PC-9 (cell line): ENCODE results near the gene HNRNPA0. TPM values are rescaled to one million over a fixed set of nuclear protein-coding genes. Genes with fewer than 3 reads are reported as not detected.

Experiments
- BruUV-seq: library from RNA; stranded (reverse); fragments of 400-500 nt; replicated peaks from 2 replicates; lab custom pipeline; 2021; lab: Mats Ljungman, UMichigan
- CTCF ChIA-PET: fragments of 300-600 bp; sonication (Branson Sonifier 250); formaldehyde crosslinking; loops from one replicate; lab custom pipeline; 2022; ENCODE audit warnings: antibody characterized with exemption; lab: Charles Lee
- POLR2A ChIA-PET: fragments of 300-600 bp; sonication (Branson Sonifier 250); formaldehyde crosslinking; loops from one replicate; lab custom pipeline; 2022; ENCODE audit warnings: antibody characterized with exemption; ENCODE audit not compliant: unreplicated experiment; lab: Charles Lee
- DNase-seq, 2 experiments: peaks; one replicate each; pipeline versions ENCODE4 v3.0.0 to v3.0.0-alpha.2; 2015 to 2022; ENCODE audit warnings: mixed read lengths in 1 of 2
- H2AFZ ChIP-seq: fragments of 200-600 bp; sonication (generic); 2 replicates; pipeline ENCODE4 v1.8.1; 2017; ENCODE audit warnings: antibody characterized with exemption
- H3F3A ChIP-seq: fragments of 200-600 bp; sonication (generic); 2 replicates; pipeline ENCODE4 v1.8.1; 2017; ENCODE audit warnings: antibody characterized with exemption, mild to moderate bottlenecking, low read depth; ENCODE audit not compliant: insufficient read depth
- H3K27ac ChIP-seq: fragments of 200-600 bp; sonication (generic); 2 replicates; pipeline ENCODE4 v1.6.1; 2016; ENCODE audit warnings: mixed run types
- H3K27me3 ChIP-seq: fragments of 200-600 bp; sonication (generic); 2 replicates; pipeline ENCODE4 v1.6.1; 2016; ENCODE audit warnings: low read depth, mixed run types; ENCODE audit not compliant: insufficient read depth
- H3K36me3 ChIP-seq: fragments of 200-600 bp; sonication (generic); 2 replicates; pipeline ENCODE4 v1.6.1; 2016; ENCODE audit warnings: low read depth, mixed run types
- H3K4me1 ChIP-seq: fragments of 200-600 bp; sonication (generic); replicated peaks from 2 replicates; pipeline ENCODE4 v1.6.1; 2016; ENCODE audit warnings: mixed run types; ENCODE audit not compliant: insufficient read depth
- H3K4me2 ChIP-seq: fragments of 200-600 bp; sonication (generic); 2 replicates; pipeline ENCODE4 v1.6.1; 2017; ENCODE audit warnings: mixed run types
- H3K4me3 ChIP-seq: fragments of 200-600 bp; sonication (generic); 2 replicates; pipeline ENCODE4 v1.6.1; 2016; ENCODE audit warnings: mixed run types
- H3K79me2 ChIP-seq: fragments of 200-600 bp; sonication (generic); 2 replicates; pipeline ENCODE4 v1.6.1; 2017; ENCODE audit warnings: low read depth, mixed run types
- H3K9me2 ChIP-seq: fragments of 200-600 bp; sonication (generic); 2 replicates; pipeline ENCODE4 v1.8.1; 2017; ENCODE audit warnings: mild to moderate bottlenecking; ENCODE audit not compliant: insufficient read depth
- H3K9me3 ChIP-seq: fragments of 200-600 bp; sonication (generic); 2 replicates; pipeline ENCODE4 v1.8.1; 2016; ENCODE audit warnings: low read depth; ENCODE audit not compliant: insufficient read depth
- H4K20me1 ChIP-seq: fragments of 200-600 bp; sonication (generic); 2 replicates; pipeline ENCODE4 v1.8.1; 2017; ENCODE audit not compliant: insufficient read depth
- EZH2 ChIP-seq: fragments of 200-600 bp; sonication (generic); IDR thresholded peaks from 2 replicates; pipeline ENCODE4 v1.8.0; 2017; ENCODE audit warnings: antibody characterized with exemption, low read depth
- intact Hi-C: fragments of 100-400 bp; cut with micrococcal nuclease; formaldehyde crosslinking; loops from one replicate; pipeline ENCODE4 v1.10.0; 2022; ENCODE audit not compliant: unreplicated experiment
- total RNA-seq: library from RNA; stranded (reverse); gene quantifications from 2 replicates; pipeline ENCODE4 v1.2.3, GENCODE V29; 2021
- TF ChIP-seq, protein P1 (sequence below): fragments of 200-600 bp; sonication (generic); conservative IDR thresholded peaks from 2 replicates; pipeline ENCODE4 v1.6.1; 2017; ENCODE audit warnings: mixed run types, antibody characterized with exemption, mild to moderate bottlenecking, moderate library complexity

Gene HNRNPA0
- total RNA-seq, 1 experiment from 2014 or later: 27.8 TPM

DNA sequence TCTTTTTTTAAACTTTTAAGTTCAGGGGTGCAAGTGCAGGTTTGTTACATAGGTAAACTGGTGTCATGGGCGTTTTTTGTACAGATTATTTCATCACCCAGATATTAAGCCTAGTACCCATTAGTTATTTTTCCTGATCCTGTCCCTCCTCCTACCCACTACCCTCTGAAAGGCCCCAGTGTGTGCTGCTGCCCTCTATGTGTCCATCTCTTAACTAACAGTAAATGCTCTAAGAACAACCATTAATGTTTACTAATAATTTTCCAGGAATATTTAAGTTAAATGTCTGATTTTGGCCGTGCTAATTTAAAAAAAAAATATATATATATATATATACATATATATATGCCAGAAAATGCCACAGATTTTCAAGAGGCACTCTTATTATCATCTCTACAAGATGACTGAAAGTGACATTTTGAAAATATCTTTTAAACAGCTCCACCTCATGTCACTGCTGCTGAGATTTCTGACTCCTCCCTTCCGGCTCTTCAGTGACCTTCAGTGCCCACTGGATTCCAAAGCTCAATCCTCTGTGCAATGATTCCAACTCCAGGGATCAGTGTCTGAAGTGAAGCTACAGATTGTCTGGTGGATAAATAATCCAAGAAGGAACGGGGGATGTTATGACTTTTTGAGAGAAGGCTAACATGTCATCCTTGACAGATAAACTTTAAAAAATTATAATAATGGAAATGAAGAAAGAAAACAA lies 46.7 kb upstream of the HNRNPA0 start:
- Histone ChIP-seq H2AFZ (no peak overlapping the region), H3K79me2 (no peaks in the 10 kb centered on the region), H3K9me2 (no peaks in the 10 kb centered on the region), H3K4me1 (no peaks in the 10 kb centered on the region), H3K4me2 (no peak overlapping the region), H3K36me3 (no peaks in the 10 kb centered on the region), H3K27me3 (no peaks in the 10 kb centered on the region), H3K4me3 (no peak overlapping the region), H3F3A (no peaks in the 10 kb centered on the region), H3K27ac (no peak overlapping the region), H3K9me3 (no peaks in the 10 kb centered on the region), H4K20me1 (no peaks in the 10 kb centered on the region)
- BruUV-seq: no TSS peak
- POLR2A ChIA-PET: no interaction called here
- CTCF ChIA-PET: interaction anchor here (1.1 kb wide), 1 partner anchor 98 kb away, joined by 5 read pairs; no protein-coding TSS in a partner anchor
- TF ChIP-seq, protein P1, sequence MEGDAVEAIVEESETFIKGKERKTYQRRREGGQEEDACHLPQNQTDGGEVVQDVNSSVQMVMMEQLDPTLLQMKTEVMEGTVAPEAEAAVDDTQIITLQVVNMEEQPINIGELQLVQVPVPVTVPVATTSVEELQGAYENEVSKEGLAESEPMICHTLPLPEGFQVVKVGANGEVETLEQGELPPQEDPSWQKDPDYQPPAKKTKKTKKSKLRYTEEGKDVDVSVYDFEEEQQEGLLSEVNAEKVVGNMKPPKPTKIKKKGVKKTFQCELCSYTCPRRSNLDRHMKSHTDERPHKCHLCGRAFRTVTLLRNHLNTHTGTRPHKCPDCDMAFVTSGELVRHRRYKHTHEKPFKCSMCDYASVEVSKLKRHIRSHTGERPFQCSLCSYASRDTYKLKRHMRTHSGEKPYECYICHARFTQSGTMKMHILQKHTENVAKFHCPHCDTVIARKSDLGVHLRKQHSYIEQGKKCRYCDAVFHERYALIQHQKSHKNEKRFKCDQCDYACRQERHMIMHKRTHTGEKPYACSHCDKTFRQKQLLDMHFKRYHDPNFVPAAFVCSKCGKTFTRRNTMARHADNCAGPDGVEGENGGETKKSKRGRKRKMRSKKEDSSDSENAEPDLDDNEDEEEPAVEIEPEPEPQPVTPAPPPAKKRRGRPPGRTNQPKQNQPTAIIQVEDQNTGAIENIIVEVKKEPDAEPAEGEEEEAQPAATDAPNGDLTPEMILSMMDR: no peak
- TF ChIP-seq EZH2: no peak
- intact Hi-C loops: no loop called here
- DNase-seq: no peak

DNA sequence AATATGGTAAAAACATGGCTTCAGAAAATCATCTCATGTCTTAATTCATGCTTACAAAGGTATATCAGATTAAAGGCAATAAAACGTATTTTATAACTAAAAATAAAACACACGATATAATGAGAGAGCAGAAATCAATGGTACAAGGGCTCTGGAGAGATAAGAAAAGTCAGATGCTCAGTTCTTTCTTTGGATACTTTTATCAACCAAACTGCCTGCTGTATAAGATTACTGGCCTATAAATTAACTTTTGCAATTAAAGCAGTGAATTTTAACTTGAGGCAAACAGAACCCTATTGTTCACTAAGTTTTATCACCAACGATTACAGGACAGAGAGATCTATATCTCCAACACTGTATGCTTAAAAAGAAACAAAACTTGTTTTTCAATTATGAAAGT lies 42.1 kb upstream of the HNRNPA0 start:
- H3K4me2 ChIP-seq: no peak overlapping the region
- POLR2A ChIA-PET: no interaction called here

DNA sequence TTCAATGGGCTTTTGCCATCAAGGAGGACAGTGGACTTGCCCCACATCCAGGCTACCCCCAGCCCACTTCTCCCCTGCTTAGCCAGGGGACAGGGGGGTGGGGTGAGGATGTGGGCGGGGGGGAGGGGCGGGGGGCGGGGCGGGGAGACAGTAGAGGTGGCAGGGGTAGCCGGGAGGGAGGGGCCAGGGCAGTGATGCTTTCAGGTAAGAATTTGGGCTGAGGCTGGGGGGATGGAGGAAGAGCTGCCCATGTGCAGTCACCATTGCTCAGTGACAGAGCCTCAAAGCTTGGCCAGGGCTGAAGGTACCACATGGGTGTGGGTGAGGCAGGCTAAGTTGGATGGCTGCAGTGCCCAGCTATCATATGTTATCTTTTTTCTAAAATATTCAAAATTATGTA lies 40.7 kb upstream of the HNRNPA0 start:
- Histone ChIP-seq H3K27me3 (no peaks in the 10 kb centered on the region), H3F3A (no peaks in the 10 kb centered on the region; the same call in 1 of the 2 replicates), H3K4me3 (no peak overlapping the region), H3K4me1 (no peaks in the 10 kb centered on the region), H4K20me1 (no peaks in the 10 kb centered on the region), H3K4me2 (no peak overlapping the region), H2AFZ (no peak overlapping the region), H3K9me3 (no peaks in the 10 kb centered on the region), H3K9me2 (no peaks in the 10 kb centered on the region), H3K36me3 (no peaks in the 10 kb centered on the region), H3K27ac (no peak overlapping the region), H3K79me2 (no peaks in the 10 kb centered on the region)
- intact Hi-C loops: no loop called here
- BruUV-seq: no TSS peak
- ChIA-PET CTCF (no interaction called here), POLR2A (no interaction called here)
- no peak for DNase-seq
- TF ChIP-seq EZH2: no peak
- TF ChIP-seq, protein P1: no peak

More for the DNA sequence above, 42.1 kb upstream of the HNRNPA0 start:
- TF ChIP-seq, protein P1: no peak
- no peak for TF ChIP-seq EZH2
- CTCF ChIA-PET: no interaction called here
- DNase-seq: no peak
- Histone ChIP-seq H3K27me3 (no peaks in the 10 kb centered on the region), H3K9me2 (no peaks in the 10 kb centered on the region), H2AFZ (no peak overlapping the region), H3K27ac (no peak overlapping the region), H4K20me1 (no peaks in the 10 kb centered on the region), H3K36me3 (no peaks in the 10 kb centered on the region), H3K79me2 (no peaks in the 10 kb centered on the region), H3F3A (no peaks in the 10 kb centered on the region; the same call in 1 of the 2 replicates), H3K9me3 (no peaks in the 10 kb centered on the region), H3K4me3 (no peak overlapping the region), H3K4me1 (no peaks in the 10 kb centered on the region)
- intact Hi-C loops: no loop called here
- BruUV-seq: no TSS peak
